ENCODE results near the gene GREM2.

The GREM2 gene

DNA sequence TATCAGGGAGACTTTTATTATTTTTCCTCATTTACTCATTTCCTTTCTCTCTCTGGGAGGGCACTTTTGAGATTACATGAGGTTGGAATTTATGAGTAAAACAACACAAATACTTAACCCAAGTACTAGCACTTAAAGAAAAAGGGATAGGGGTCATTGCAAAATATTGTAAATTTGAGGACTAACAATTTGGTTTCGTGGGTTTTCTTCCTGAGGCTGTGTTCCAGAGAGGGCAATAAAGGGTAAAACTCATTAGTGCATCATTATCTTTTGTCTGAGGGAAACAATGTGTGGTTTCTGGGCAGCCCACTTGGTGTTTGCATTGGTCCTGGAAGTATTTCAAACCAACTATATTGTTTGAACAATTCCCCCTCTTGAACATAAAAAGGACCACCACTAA is 96.5 kb downstream of the GREM2 start:
- H3K4me2 ChIP-seq (ENCODE audit: low read depth, low read length, poor library complexity, severe bottlenecking) = no peak overlapping the region
- no peaks in the 10 kb centered on the region for H4K20me1 ChIP-seq (ENCODE audit: insufficient read depth, low read length, poor library complexity, severe bottlenecking)
- H2AFZ ChIP-seq (ENCODE audit: low read length) = no peak overlapping the region
- TF ChIP-seq CTCF (conservative IDR thresholded peaks at IDR 0.05; ENCODE audit: low read length) (no peak), EZH2phosphoT487 (IDR thresholded peaks at IDR 0.05; ENCODE audit: borderline replicate concordance) (no peak)
- H3K27me3 ChIP-seq (ENCODE audit: insufficient read depth, low read length, poor library complexity, severe bottlenecking) = no peaks in the 10 kb centered on the region
- no peaks in the 10 kb centered on the region for H3F3A ChIP-seq (ENCODE audit: low read depth)
- H3K36me3 ChIP-seq (ENCODE audit: insufficient read depth, low read length) = no peaks in the 10 kb centered on the region
- H3K4me3 ChIP-seq (ENCODE audit: low read length, poor library complexity, severe bottlenecking) = no peak overlapping the region
- no peaks in the 10 kb centered on the region for H3K9me2 ChIP-seq (replicated peaks; ENCODE audit: low read depth, low read length)
- H3K9me3 ChIP-seq (ENCODE audit: insufficient read depth, low read depth, low read length) = no peaks in the 10 kb centered on the region
- H3K4me1 ChIP-seq (ENCODE audit: insufficient read depth, low read length, poor library complexity, severe bottlenecking) = no peaks in the 10 kb centered on the region
- no peak overlapping the region for H3K9ac ChIP-seq (ENCODE audit: low read depth, low read length, poor library complexity, severe bottlenecking)
- H3K79me2 ChIP-seq (ENCODE audit: insufficient read depth, low read length) = no peaks in the 10 kb centered on the region

- no peaks in the 10 kb centered on the region for H3K79me2 ChIP-seq (ENCODE audit: insufficient read depth, low read length)
- TF ChIP-seq CTCF (conservative IDR thresholded peaks at IDR 0.05; ENCODE audit: low read length) (no peak), EZH2phosphoT487 (IDR thresholded peaks at IDR 0.05; ENCODE audit: borderline replicate concordance) (no peak)
- no peak overlapping the region for H3K9ac ChIP-seq (ENCODE audit: low read depth, low read length, poor library complexity, severe bottlenecking)
- no peaks in the 10 kb centered on the region for H3K9me2 ChIP-seq (replicated peaks; ENCODE audit: low read depth, low read length)
- H3K27me3 ChIP-seq (ENCODE audit: insufficient read depth, low read length, poor library complexity, severe bottlenecking) = no peaks in the 10 kb centered on the region
- no peak overlapping the region for H2AFZ ChIP-seq (ENCODE audit: low read length)
- no peaks in the 10 kb centered on the region for H4K20me1 ChIP-seq (ENCODE audit: insufficient read depth, low read length, poor library complexity, severe bottlenecking)
- H3K36me3 ChIP-seq (ENCODE audit: insufficient read depth, low read length) = no peaks in the 10 kb centered on the region
- H3K4me3 ChIP-seq (ENCODE audit: low read length, poor library complexity, severe bottlenecking) = no peak overlapping the region
- H3K9me3 ChIP-seq (ENCODE audit: insufficient read depth, low read depth, low read length) = no peaks in the 10 kb centered on the region; the same call in 1 of the 2 replicates
- H3K4me1 ChIP-seq (ENCODE audit: insufficient read depth, low read length, poor library complexity, severe bottlenecking) = no peaks in the 10 kb centered on the region
- H3F3A ChIP-seq (ENCODE audit: low read depth) = no peaks in the 10 kb centered on the region
- no peak overlapping the region for H3K4me2 ChIP-seq (ENCODE audit: low read depth, low read length, poor library complexity, severe bottlenecking)
Observed at GRCh38 chr1:240511789-240512188, 100.2 kb downstream of the GREM2 start.

- H2AFZ ChIP-seq (ENCODE audit: low read length) = no peak overlapping the region
- H3K36me3 ChIP-seq (ENCODE audit: insufficient read depth, low read length) = no peaks in the 10 kb centered on the region
- no peaks in the 10 kb centered on the region for H3K4me1 ChIP-seq (ENCODE audit: insufficient read depth, low read length, poor library complexity, severe bottlenecking)
- H3K4me3 ChIP-seq (ENCODE audit: low read length, poor library complexity, severe bottlenecking) = no peak overlapping the region
- H3K9ac ChIP-seq (ENCODE audit: low read depth, low read length, poor library complexity, severe bottlenecking) = no peak overlapping the region
- TF ChIP-seq EZH2phosphoT487 (IDR thresholded peaks at IDR 0.05; ENCODE audit: borderline replicate concordance) (no peak), CTCF (conservative IDR thresholded peaks at IDR 0.05; ENCODE audit: low read length) (no peak)
- H3K9me3 ChIP-seq (ENCODE audit: insufficient read depth, low read depth, low read length) = no peaks in the 10 kb centered on the region; the same call in 1 of the 2 replicates
- no peaks in the 10 kb centered on the region for H3K79me2 ChIP-seq (ENCODE audit: insufficient read depth, low read length)
- H3K4me2 ChIP-seq (ENCODE audit: low read depth, low read length, poor library complexity, severe bottlenecking) = no peak overlapping the region
- H3K9me2 ChIP-seq (replicated peaks; ENCODE audit: low read depth, low read length) = no peaks in the 10 kb centered on the region
- no peaks in the 10 kb centered on the region for H3F3A ChIP-seq (ENCODE audit: low read depth)
- H3K27me3 ChIP-seq (ENCODE audit: insufficient read depth, low read length, poor library complexity, severe bottlenecking) = no peaks in the 10 kb centered on the region
- H4K20me1 ChIP-seq (ENCODE audit: insufficient read depth, low read length, poor library complexity, severe bottlenecking) = no peaks in the 10 kb centered on the region
Observed at GRCh38 chr1:240508950-240509349, 103.0 kb downstream of the GREM2 start.

All from Loucy (cell line).